ENCODE results near the gene FAM107B.
"Not testable (repeated sequence)": the region's sequence is repeated elsewhere in the genome, so short reads cannot be mapped to it uniquely, and the experiment has no call there.

The FAM107B gene

DNA sequence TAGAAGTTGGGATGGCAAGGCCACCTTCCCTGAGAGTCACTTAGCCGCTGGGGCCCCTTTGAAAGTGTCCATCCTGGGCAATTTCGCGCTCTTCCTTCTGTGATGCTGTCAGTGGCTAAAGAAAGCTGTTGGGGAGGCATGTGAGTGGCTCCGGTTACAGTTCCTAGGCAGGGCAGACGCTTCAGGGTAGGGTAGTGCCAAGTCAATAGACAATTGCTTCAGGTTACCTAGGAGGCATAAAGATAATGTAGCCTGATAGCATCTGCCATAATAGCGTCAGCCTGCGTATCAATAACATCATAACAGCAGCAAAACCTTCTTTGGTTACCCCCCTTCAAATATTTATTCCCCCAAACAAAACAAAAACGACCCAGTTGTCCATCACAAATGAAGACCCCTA, at the start of gene FAM107B:
TSS of gene FAM107B (minus strand) at position 101 of the 400 bp plus-strand sequence. CDS start 234 bp downstream, outside the sequence.
- DNase-seq = no peak

DNA sequence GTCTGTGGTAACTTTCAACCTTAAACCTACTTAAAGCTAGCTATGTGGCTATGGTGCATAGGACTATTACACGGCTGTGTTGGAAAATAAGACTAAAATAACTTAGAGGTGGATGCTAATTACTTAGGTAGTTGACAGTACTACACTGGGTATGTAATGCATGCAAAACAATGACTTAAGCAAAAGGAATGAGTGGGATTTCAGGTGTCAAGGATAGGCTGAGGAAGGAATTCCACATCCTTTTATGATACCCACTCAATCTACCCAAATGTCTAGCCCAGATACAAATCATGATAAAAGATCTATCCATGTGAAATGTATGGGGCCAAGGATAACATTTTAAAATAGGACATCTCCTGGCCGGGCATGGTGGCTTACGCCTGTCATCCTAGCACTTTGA, 49.3 kb upstream of the FAM107B start:
- no peak for DNase-seq

DNA sequence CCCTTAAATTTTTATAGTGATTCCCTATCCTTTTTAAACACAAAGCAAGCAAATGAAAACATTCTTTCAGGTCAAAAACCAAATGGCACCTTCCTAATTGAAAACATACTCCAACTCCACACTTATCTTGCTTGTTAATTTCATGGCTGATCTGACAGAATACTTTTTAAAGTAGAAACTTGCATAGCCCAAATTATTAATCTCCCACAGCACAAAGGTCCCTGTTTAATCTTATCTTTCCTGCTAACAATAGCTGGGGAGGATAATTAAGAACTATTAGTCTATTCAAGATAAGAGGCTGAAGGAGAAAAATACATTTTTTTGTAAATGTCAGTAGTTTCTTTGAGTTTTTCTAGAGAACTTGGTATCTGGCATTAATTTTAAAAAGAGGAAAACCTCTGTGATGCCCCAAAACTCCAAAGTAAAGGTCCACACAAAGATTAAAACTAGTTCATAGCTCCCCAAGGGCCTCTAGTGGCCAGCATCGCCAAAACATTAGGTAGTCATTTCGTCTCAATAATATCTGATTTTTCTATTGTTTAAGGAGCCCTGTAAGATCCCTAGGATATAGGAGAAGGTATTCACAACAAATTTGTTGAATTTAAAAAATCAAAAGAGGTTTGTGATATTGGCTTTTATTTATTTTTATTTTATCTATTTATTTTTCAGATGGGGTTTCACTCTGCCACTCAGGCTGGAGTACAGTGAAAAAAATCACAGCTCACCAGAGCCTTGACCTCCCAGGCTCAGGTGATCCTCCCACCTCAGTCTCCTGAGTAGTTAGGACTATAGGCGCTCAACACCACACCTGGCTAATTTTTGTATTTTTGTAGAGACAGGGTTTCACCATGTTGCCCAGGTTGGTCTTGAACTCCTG, 48.4 kb upstream of the FAM107B start:
- peak in 1 of 2 experiments; percentile 19 for DNase-seq

DNA sequence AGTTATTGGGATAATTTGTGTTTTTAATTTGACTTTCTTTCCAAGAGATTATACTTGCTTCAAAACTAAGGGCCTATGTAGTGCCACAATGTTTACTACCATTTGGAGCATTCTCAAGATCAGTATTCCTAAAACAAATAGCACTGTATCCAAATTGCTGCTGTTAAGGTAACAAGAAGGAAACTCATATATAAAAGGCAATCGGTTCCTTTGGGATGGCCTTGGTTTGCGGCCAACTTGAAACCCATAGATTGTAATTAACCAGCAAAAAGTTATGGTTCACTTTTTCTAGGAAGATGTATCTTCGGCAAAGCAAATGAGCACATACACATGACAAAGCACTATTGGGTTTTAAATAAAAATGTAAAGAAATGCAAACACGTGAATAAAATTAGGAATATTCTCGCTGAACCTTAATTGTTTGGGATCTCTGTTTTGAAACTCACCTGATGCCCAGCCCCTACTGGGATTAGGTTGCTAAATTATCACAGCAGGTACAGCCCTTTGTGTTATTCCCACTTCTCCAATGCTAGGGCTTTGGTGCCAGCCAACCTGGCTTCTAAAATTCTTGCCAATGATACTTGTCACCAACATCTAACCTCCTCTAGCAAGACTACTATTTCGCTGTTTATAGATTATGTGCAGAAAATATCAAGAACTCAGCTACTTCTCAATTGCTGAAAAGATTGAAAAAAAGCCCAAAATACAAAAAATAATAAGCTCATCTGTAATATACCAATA, 47.1 kb upstream of the FAM107B start:
- DNase-seq = no peak

DNA sequence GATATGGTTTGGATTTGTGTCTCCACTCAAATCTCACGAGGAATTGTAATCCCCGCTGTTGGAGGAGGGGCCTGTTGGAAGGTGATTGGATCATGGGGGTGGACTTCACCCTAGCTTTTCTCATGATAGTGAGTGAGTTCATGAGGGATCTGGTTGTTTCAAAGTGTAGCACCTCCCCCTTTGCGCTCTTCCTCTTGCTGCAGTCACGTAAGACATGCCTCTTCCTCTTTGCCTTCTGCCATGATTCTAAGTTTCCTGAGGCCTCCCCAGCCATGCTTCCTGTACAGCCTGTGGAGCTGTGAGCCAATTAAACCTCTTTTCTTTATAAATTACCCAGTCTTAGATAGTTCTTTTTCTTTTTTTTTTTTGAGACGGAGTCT, 46.1 kb upstream of the FAM107B start:
- no peak for DNase-seq

DNA sequence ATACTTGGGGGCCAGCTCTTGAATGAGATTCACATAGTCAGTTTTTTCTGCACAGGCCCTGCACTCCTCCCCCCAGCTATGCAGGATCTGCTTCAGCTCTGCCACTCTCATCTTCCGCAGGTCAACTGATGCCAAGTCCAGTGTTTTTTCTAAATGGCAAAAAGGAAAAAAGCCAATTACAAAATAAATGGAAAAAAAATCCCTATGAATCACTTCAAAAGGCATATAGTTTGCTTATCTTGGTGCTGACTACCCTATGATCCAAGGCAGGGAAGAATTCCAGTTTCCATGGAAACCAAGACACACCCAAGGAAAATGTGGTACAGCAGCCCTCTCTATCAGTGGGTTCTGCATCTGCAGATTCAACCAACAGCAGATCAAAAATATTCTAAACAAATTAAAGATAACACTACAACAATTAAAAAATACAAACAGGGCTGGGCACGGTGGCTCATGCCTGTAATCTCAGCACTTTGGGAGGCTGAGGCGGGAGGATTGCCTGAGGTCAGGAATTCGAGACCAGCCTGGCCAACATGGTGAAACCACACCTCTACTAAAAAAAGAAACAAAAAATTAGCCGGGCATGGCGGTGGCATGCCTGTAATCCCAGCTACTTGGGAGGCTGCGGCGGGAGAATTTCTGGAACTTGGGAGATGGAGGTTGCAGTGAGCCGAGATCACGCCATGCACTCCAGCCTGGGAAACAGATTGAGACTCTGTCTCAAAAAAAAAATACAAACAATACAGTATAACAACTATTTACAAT, 45.5 kb upstream of the FAM107B start:
- DNase-seq = no peak

DNA sequence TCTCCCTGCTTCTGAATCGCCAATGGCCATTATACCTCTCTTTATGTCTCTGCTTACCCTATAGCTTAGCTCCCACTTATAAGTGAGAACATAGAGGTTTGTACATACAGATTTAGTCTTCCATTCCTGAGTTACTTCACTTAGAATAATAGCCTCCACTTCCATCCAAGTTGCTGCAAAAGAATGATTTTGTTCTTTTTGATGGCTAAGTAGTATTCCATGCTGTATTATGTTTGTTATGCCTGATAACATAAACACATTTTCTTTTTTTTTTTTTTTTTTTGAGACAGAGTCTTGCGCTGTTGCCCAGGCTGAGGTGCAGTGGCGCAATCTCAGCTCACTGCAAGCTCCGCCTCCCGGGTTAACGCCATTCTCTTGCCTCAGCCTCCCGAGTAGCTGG, 42.0 kb upstream of the FAM107B start:
- not testable (repeated sequence) for DNase-seq

GRCh38 chr10:14815681-14816080, 41.0 kb upstream of the FAM107B start:
- no peak for DNase-seq

- DNase-seq = no peak
Observed at GRCh38 chr10:14812271-14812670, 37.6 kb upstream of the FAM107B start.

DNA sequence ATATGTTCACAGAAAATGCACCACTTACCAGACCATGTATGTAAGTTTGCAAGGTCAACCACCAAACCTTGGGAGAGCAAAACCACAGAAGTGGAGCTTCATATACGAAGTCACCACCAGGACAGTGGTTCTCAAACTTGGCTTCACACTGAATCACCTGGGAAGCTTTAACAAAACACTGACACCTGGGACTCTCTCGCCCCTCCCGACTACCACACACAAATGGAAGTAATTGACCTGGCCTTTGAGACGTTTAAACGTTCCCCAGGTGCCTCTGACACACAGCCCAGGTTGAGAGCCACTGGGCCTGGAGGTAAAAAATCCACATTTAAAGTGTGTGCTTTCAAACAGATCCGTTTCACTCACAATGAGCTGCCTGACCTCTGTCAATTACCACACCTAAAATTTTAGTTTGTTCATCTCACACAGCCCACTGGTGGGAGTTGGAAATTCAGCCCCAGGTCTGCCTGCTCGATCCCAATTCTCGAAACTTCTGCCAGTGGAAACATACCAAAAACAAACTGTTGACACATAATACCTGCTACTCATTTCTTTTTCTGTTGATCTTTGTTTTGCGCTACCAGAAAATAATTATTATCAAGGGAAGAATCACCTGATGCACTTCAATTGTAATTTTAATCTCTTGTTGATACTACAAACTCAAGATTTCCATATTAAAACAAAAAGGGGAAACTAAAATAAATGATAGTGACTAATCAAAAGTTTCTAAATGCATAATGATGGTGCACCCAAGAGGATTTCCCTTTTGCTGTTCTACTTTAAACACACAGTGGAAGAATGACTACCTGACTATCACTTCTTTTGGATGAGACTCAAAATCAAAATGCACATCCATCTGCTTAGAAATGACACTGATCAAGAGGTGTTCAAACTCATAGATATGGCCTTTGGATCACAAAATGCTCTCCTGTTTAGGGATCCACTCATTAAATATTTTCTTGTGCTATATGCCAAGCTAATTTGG, 36.6 kb upstream of the FAM107B start:
- no peak for DNase-seq

GRCh38 chr10:14806318-14806717, 31.6 kb upstream of the FAM107B start:
- DNase-seq = no peak

DNA sequence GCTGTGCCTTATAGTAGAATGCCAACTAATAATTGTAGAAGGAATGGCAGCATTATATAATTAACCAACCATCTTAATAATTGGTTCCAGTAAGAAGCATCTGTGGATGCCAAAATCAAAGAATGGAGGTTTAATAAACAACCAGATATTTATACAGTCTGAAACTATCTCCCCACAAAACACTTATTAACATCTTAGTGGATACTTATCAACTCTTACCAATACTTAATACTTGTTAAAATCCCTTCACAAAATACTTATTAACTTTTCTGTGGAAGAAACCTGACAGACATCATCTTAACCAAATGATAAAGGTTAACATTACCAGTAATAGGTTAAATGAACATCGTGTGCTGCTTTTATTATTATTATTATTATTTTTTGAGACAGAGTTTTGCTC, 29.1 kb upstream of the FAM107B start:
- DNase-seq = no peak

GRCh38 chr10:14801723-14802122, 27.0 kb upstream of the FAM107B start:
- DNase-seq = no peak

DNA sequence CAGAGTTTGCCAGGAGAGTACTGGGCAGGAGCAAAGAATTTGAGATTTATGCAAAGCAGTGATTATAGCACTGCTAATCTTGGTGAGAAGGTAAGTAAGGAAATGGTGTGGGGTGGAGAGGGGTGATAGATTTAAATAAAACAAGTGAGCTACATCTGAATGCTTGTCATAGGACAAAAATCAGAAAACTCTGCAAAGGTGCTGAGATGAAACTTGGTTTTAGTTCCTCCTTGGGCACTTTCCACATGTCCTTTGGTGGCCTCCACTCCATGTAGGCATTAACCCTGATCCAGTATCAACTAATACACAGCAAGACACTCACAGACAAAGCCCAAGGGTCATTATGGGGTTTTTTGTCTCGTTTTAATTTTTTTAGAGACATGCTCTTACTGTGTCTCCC, 25.7 kb upstream of the FAM107B start:
- no peak for DNase-seq

- DNase-seq = no peak
Observed at GRCh38 chr10:14798636-14799035, 23.9 kb upstream of the FAM107B start.

GRCh38 chr10:14787938-14788337, 13.2 kb upstream of the FAM107B start:
- DNase-seq = no peak

DNA sequence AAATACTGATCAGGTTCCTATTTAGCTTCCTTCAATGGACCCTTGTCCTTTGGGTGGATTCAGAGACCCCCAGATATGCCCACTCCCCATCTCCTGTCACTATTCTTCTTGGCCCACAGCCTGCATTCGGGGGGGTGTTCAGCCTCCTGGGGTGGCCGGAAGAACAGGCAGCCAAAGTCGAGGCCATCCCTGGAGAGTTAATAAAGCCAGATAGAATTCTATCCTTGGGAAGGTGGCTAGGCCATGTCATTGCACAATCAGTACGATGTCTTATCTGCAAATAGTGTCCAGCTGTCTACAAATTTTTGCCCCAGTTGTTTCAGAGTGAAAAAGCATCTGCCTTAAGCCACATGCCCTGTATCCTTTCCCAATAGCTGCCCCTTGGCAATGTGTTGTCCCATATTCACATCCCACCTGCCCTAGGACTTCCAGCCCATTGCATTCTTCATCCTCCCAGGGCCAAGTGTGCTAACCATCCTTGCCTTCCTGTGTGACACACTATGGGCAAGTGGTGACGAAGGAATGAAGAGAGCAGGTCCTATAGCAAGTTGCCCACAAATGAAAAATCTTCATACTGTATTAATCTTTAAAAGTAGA, 9.9 kb upstream of the FAM107B start:
- DNase-seq = no peak

GRCh38 chr10:14782691-14783363, 8.1 kb upstream of the FAM107B start:
- DNase-seq = no peak

DNA sequence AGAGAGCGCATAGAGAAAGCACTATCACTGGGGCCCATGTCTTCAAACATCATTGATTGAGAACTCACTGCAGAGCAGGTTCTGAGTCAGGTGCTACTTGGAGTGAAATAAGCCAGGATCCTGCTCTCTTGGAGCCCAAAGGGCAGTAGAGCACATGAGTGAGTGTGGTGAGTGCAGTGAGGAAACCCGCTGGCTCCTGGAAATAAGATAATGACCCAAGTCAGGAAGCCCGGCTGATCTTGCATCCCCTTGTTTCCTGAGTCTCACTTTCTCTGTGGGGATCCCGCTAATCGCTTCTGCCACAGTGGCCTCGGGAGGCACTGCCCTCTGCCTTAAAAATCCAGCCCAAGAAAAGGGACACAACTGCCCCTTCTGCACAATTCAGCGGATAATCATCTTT, 7.1 kb upstream of the FAM107B start:
- no peak for DNase-seq

DNA sequence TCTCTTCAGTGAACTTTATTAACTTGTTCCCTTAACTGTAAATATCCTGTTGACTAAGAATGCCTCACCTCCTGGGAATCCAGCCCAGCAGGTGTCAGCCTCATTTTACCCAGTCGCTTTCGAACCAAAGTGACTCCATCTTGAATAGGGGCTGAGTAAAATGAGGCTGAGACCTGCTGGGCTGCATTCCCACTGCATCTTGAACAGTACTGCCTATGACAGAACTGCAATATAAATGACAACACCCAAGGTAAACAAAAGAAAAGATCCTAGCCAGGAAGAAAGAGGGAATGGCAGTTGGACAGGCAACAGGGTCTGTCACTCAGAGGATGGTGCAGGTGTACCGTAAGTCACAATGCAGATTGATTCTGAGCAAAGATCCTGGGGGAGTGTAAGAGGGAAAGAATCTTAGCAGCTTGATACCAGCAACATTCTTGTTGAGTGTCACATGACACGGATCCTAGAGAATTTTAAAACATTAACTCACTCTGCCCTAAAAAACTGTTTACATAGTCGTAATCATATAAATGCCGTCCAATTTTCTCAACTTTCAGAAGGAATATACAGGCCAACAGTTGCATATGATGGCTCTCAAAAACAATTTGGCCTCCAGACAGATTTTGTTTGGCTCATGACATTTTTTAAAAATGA, 4.4 kb upstream of the FAM107B start:
- no peak for DNase-seq

- no peak for DNase-seq
Observed at GRCh38 chr10:14776546-14776945, 1.8 kb upstream of the FAM107B start.
